GM18508 (cell line): ENCODE data around the gene FAM217B.
"Not testable (repeated sequence)": the region's sequence is repeated elsewhere in the genome, so short reads cannot be mapped to it uniquely, and the experiment has no call there.

Experiments used
- ATAC-seq: cut with Tn5 transposase; IDR thresholded peaks from one replicate; pipeline ENCODE4 v1.9.1; 2021; ENCODE audit warnings: moderate number of reproducible peaks; ENCODE audit not compliant: insufficient read depth, unreplicated experiment

Gene FAM217B

DNA sequence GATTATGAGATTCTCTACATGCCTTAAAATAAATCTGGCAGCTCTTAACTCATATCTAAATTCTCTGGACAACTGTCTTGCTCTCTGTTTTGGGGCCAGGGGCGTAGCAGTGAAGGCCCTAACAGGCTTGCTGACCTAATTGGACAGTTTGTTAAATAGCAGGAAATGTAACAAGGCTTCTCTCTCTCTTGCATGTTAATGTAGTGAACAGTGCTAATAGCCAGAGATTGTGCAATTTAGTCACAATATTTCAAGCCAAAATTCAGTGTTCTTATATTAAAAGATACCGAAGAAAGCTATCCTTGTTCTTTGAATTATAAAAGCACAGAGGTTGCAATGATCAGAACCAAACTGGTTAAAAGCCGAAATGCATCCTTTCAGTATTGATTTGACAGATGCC lies 3.0 kb upstream of the FAM217B start:
- ATAC-seq = no peak

DNA sequence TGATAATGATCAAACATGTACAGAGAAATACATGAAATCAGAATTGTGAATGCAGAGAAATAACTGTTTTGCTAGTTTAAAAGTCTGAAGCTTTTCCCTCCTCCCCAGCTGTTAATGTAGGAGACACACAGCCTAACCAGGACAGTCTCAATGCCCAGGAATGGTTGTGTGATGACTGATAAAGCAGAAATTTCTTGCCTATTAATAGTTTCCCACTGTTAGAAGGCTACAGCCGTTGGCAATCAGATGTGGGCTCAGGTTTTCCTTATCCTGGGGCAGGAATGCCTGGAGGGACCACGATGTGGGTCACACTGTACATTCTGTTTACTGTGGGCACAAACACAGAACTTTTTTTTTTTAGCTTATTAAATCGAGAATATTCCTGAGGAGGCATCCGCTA lies 2.0 kb upstream of the FAM217B start:
- ATAC-seq = no peak

DNA sequence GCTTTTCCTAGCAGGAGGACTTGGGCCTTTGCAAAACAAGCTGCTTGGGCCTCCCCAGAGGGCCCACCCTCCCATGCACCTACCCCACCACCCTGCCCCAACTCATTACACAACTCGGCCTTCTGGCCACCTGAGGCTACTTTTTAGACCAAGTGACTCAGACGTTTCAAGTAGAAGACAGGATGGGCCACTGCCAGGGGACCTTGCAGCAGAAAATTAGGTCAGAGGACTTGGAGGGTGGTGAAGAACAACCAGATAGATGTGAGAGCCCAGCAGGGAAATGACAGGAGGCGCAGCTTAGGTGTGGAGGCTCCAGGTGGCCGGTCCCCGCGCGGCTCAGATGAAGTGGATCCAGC lies 1.5 kb upstream of the FAM217B start:
- ATAC-seq = no peak

DNA sequence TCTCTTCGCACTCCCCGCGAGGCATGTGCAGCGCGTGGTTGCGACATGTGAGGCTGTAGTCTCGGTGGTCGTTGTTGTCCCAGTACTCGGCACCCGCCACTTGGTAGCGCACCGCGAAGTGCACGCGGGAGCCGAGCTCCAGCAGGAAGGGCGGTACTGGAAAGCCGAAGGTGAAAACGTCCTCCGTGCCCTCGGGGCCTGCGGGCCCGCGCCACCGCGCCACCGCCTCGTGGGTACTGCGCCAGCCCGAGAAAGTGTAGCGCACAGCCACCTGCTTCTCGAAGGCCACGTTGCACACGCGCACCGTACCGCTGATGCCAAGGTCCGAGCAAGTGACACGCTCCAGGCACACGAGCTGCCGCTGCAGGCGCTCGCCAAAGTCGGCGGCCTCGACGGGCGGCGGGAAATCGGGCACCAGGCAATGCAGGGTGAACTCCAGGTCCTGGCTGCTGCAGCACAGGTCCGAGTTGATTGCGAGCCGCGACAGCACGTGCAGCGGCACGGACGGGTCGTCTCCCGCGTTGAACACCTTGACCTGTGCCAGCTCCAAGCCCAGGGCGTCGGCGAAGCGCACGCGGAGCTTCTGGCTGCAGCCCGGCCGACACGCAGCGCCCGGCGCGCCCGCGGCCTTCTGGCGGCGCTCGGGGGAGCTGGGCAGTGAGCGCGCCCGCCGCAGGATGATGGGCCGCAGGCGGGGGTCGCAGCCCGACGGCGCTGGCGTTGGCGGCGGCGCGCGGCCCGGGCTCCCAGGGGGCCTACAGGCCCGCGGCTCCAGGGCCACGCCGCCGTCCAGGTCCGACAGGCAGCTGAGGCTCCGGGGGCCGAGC lies 924 bp upstream of the FAM217B start:
- ATAC-seq = no peak

DNA sequence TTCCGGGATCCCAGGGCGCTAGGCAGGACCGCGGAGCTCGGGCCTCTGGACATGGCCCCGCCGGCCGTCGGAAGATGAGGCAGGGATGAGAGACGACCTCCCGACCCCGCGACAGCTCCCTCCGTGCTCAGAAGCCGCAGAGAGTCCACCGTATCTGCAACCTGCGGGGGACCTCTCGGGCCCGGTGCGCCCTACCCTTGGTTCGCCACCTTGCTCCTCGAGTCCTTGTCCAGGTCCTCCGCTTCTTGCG lies 385 bp upstream of the FAM217B start:
- ATAC-seq = peak; percentile 19

DNA sequence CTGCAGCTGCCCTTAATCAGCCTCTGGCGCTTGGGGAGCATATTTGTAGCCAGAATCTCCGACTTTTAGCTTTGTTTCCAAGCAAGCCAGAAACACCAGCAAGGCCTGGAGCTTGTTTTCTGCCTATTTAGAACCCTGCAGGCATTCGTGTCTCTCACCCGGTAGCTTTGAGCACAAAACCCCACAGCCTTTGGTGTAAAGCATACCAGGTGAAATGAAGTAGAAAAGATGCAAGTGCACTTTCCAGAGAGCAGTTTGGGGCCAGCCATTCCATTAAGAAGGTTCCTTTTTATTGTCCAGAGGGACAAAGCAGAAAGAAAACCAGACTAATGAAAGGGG lies 736 bp downstream of the FAM217B start:
- ATAC-seq = no peak

DNA sequence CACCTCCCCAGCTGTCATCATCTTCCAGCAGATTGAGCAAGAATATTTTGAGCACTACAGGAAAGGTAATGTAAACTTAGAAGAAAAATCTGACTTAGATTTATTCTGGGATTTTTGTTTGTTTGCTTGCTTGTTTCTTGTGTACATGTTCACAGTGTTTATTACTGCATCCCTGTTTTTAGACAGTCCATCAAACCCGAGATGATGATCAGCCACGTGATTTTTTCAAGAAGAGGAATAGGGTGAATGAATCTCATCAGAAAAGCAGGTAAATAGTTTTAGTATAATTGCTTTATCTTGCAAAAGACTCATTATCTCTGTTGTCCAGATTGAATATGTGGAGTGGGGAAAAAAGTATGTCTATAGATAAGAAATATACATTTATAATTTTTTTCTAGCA lies 2.1 kb downstream of the FAM217B start:
- ATAC-seq = no peak

DNA sequence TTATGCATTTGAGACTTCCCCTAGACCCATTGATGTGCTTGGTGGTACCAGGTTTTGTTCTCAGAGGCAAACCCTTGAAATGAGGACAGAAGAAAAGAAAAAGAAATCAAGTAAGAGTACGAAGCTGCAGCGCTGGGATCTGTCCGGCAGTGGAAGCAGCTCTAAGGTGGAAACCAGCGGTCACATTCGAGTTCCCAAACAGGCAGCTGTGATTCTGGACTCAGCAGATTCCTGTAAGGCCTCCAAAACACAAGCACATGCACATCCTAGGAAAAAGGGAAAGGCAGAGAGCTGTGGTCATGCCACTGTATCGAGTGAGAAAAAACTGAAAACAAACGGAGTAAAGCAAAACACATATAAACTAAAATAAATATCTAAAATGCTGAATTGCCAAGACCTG lies 4.5 kb downstream of the FAM217B start:
- ATAC-seq = no peak

DNA sequence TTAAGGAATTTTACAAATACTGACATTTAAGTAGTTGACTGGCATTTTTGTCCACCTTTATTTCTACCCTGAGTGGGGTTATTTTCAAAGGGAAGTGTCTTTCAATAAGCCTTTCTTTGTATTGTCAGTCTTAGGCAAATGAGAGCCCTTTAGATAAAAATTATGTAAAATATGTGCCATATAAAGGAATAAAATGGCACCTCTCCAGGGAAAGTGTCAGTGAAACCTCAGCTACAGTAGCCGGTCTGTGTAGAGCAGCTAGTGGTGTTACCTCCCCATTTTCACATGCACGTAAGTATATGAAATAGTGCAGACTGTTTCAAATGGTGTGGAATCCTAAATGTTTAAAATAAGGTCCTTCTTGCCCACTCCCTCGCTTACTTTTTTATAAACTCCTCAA lies 5.0 kb downstream of the FAM217B start:
- ATAC-seq = no peak

DNA sequence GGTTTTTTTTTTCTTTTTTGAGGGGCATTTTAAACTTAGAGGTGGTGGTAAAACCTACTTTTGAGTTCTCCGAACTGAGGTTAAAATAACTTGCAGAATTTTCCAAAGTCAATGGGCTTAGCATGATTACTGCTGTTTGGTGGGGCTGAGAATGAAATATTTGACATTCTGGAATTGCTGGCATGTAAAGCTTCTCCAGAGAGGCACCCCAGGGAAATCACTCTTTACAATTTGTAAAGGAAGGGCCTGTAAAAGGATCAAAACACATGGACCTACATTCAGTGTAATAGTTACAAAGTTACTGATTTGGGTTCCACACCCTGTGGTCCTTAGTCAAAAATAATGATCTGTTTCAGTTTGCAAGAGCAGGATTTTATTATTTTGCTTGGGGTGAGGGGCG lies 5.5 kb downstream of the FAM217B start:
- no peak for ATAC-seq

DNA sequence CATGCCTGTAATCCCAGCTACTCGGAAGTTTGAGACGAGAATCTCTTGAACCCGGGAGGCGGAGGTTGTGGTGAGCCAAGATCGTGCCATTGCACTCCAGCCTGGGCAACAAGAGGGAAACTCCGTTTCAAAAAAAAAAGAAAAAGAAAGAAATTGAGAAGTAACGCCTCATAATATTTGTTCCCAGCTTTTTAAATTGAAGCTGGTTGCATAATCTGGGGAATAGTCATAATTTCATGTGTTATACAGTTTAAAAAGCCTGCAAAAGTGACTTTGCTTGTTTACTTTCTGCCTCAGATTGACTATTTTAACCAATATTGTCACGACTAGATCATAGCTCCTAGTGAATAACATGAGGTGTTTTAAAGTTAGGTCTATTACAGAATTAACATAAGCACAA lies 7.2 kb downstream of the FAM217B start:
- no peak for ATAC-seq

DNA sequence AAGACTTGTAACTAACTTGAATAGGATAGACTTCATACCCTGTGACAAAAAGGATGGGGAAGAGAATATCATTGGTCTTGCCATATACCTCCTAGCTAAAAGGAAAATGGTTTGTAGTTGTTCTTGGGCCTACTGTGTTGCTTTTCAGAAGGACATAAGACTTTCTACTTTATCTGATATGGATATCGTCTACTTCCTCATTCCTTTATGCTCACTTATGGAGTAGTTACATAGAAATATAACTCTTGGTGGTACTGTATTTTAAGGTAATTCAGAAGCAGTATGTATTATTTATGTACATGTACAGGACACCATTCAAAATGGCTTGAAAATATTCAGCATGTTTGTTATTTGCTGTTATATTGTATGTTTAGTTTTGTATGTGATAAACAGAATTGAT lies 8.0 kb downstream of the FAM217B start:
- no peak for ATAC-seq

DNA sequence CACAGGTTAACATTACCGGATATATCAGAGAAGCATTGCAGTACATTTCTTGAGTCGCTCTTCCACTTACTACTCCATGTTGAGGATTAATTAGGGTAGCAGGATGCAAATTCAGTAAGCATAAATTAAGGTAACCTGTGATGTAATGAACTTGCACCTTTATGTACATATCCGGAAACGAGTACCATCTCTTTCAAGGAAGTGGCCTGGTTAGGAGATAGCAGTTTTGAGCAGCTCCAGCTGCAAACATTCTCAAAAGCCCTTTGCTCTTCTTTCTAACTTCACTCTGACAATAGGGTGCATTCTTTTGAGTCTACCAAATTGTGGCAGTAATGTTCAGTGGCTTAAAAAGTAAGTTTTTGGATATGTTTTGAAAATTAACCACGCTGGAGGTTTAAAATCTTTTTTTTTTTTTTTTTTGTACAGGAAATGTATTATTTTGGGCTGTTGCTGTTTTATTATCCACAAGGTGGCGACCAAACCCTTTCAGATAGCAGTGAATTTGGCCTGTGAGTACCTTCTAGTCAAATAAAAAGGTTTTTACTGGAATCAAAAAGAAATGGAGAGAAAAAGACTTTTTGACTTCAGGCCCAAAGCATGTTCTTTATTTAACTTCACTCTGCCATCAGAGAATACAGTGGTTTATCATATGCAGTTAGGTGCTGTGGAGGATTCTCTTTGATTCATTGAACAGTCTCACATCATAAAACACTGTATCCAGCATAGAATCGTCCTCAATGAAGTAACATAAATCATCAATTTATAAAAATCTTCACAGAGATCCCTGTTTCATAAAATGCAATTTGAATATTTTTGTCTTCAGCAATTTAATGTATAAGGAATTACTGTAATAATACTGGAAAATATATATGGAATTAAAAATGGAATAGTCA lies 8.9 kb downstream of the FAM217B start:
- ATAC-seq = peak; percentile 42

DNA sequence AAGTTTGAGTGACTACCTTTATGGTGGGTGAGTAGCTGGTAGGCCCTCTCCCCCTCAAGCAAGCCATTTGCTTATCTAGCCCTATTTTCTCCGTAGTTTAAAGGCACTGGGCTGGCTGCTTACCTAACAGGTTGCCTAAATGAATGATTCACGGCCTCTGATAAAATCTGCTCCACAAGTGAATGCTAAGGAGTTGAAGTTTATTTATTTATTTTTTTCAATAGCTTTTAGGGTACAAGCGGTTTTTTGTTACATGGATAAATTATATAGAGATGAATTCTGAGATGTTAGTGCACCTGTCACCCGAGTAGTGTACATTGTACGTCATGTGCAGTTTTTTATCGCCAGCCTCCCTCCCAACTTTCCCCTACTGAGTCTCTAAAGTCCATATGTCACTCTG lies 9.7 kb downstream of the FAM217B start:
- no peak for ATAC-seq

DNA sequence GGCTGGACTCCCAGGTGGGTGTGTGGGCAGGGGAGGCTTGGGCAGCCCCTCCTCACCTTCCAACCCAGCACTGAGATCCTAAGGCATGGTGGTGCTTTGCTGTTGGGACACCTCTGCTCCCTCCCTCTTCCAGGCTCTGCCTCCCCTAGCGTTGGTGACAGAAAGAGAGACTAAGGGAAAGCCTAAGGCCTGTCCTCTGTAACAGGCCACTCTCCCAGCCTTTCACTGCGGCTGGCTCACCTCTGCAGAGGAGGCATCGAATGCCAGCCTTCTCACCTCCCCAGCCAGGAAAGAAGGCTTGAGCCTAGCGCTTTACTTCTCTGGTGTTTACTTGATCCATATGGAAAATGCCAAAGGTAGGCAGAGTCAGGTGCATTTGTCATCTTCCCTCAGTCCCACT lies 14.5 kb downstream of the FAM217B start:
- no peak for ATAC-seq

DNA sequence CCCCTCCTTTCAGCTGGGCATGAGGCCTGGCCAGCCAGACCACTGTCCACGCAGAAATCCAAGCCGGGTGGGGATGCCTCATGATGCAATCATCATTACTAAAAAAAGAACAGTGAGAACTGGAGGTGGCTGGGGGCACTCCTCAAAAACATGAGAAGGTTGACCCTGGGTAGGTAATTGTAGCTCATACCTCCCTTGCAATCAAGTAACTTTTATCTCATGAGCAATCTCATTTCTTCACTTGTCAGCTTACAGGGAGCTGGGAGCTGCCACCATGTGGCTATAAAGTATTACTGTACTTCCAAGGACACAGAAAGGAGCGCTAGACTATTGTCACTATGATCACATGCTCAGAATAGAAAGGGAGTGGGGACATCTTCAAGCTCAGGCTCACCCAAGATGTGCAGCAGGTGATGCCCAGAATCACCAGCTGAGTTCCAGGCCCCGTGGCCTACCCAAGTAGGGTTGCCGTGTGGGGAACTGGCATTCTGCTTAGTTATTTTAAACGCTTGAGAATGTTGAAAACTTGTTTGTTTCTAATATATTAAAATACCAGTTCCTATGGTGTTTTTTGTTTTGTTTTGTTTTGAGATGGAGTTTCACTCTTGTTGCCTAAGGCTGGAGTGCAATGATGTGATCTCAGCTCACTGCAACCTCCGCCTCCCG lies 15.1 kb downstream of the FAM217B start:
- no peak for ATAC-seq

DNA sequence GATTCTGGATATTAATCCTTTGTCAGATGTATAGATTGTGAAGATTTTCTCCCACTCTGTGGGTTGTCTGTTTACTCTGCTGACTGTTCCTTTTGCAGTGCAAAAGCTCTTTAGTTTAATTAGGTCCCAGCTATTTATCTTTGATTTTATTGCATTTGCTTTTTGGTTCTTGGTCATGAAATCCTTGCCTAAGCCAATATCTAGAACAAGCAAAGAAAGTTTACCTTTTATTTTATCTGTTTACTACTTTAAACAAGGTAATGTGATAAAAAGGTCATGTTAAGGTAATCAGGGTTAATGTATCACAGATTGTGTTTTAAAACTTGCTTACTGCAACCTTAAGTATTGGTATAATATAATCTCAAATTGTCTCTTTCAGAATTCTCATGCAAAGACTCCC lies 17.4 kb downstream of the FAM217B start:
- ATAC-seq = not testable (repeated sequence)

DNA sequence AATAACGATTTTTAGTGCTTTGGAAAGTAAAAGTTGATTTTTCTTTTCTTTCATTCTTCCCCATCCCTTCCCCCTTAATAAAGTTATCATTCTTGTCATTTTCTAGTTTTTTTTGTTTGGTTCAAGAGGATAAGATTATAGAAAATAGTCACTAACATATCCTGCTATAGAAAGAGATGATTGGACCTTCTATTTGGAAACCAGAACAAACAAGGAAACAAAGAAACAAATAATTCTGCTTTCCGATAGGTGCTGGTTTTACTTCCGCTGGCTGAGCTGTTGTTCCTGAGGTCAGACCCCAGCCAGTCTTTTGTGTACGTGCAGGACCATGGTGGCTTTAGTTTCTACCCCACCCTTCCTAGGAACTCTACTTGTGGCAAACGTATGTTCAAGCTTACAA lies 17.9 kb downstream of the FAM217B start, which contains the start of gene CDH26:
Gene CDH26, plus strand, starts transcription at position 301 of the 400 bp plus-strand sequence. CDS start 304 bp downstream, outside the sequence.
- no peak for ATAC-seq

DNA sequence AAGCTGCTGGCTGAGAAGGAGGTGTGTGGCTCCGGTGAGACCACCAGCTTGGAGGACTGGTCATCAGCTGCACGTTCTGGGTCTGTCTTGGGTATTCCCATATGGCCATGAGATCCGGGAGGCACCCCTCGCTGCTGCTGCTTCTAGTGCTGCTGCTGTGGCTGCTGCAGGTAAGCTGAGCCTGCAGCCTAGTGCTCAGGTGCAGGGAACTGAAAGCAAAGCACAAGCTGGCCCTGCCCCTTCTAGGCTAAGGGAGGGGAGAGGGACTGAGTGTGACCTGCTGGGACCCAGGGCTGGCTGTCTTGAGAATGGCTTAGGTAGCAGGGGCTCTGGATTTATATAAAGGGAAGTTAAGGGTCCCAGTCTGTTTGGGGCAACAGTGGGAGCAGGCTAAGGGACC lies 18.4 kb downstream of the FAM217B start:
- ATAC-seq = no peak

DNA sequence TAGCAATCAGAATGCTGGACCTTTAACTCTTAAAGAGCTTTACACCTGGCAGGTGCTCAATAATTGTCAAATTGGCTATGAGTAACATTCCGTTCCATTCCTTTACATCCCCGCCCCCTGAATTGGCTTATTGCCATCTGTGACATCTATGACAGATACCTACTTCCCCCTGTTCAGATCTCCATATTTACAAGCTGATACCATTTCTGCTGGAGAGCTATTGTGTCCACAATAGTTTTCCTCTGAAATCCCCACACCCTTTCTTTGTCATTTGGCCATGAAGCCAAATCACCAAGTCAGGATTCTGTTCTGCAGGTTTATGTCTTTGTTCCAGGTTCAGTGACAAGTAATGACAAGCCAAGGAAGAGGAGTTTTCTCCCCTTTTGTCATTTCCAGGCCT lies 21.2 kb downstream of the FAM217B start:
- ATAC-seq = no peak

DNA sequence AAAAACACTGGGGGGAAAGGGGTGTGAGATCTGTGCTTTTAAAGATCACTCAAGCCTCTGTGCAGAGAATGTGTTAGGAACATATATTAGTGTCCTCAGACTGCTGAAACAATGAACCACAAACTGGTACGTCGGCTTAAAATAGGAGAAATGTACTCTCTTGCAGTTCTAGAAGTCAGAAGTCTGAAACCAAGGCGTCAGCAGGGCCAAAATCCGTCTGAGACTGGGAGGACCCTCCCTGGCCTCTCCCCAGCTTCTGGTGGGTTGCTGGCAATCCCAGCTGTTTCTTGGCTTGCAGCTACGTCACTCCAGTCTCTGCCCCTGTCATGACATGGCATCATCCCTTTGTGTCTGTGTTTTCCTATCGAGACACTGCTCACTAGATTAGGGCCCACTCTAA lies 22.0 kb downstream of the FAM217B start:
- ATAC-seq = no peak
